ENCODE results near the gene AHCY.
A peak's percentile ranks its signal among the peaks of the same experiment; 100 is the strongest.
"Not testable (repeated sequence)": the region's sequence is repeated elsewhere in the genome, so short reads cannot be mapped to it uniquely, and the experiment has no call there.

The AHCY gene

DNA sequence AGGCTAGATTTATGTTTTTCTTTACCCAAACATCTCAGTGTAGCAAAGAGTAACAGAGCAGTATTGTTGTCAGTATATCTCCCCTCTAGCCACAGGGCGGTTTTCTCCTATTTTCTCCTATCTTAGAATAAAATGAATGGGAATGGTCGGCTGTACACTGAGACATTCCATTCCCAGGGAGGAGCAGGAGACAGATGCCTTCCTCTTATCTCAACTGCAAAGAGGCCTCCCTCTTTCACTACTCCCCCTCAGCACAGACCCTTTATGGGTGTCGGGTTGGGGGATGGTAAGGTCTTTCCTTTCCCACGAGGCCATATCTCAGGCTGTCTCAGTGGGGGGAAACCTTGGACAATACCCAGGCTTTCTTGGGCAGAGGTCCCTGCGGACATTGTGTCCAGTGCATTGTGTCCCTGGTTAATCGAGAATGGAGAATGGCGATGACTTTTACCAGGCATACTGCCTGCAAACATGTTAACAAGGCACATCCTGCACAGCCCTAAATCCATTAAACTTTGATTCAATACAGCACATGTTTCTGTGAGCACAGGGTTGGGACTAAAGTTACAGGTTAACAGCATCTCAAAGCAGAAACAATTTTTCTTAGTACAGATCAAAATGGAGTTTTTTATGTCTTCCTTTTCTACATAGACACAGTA lies 50.6 kb downstream of the AHCY start:
- not testable (repeated sequence) for DNase-seq

DNA sequence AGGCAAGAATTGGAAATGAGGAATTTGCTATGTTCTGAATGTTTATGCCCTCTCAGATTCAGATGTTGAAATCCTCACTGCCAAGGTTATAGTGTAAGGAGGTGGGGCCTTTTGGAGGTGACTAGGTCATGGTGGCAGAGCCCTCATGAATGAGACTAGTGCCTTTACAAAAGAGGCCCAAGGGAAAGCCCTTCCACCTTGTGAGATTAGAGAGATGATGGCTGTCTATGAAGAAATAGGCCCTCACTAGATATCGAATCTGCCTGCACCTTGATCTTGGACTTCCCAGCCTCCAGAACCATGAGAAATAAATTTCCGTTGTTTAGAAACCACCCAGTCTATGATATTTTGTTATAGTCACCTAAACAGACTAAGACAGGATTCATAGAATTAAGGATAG lies 51.5 kb downstream of the AHCY start:
- DNase-seq = peak; percentile 22

DNA sequence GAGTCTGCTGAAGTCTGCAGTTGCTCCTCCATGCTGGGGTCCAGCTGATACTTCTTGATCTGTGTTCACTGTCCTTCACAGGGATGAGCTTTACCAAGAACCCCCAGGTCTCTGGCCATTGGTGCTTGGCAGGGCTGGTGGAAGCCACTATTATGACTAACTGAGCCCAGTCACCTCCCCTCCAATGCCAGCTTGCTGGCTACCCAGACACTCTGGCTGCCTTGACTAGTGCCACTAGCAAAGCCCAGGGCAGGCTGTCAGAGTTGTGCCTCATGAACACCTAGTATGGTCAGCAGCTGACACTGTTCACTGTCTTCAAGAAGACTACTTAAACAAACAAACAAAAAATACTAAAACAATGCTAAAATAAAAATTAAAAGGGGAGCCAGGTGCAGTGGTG lies 53.1 kb downstream of the AHCY start:
- no peak for DNase-seq

DNA sequence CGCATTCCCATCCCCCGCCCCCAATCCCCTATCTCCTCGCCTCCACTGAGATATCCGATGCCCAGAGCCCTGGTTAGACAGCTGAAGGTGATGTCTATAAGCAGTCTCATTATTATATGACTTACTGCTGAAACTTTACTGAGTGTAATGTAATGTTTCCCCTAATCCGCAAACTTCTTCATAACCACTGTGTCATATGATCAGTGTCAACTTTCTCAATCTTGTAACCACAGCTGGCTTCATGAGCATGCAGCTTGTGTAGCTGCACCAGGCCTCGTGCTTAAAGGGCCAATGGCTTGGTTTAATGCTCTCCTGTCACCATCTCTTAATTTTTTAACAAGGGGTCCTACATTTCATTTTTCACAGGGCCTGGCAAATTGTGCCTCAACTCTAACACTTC lies 53.9 kb downstream of the AHCY start:
- DNase-seq = peak; percentile 95

DNA sequence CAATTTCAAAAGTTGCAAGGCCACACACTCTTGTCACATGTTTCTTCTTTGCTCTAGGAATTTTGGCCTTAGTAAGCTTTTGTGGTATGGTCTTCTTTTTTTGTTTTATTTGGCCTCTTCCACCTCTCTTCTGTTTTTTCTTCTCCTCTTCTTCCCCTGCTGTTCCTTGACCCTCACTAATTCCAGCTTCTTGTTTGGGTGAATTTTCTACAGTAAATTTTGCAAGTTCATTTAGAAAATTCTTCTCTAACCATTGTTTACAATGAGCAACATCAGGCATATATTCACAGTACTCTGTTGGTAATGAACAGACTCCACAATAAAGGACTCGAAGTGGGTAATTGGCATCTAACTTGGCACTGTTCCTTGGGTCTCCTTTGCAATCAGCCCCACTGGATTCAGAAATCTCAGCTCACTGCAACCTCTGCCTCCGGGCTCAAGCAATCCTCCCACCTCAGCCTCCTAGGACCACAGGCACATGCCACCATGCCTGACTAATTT lies 57.0 kb downstream of the AHCY start:
- DNase-seq = no peak

DNA sequence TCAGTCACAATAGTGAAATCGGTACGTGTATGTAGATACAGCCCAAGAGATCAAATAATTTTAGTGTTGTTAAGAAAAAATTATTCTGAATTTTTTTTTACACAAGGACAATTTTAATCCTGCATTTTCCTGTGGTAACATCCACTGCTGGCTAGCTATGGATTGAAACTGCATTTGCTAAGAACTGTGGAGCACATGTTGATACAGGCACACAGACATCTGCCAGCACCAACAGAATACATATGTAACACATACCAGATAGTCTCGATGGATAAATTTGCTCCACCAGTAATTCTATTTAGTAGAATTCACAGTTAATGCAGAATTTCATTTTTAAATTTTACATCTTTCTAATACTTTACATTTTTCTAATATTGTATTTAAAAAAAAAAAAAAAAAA lies 59.8 kb downstream of the AHCY start:
- no peak for DNase-seq

DNA sequence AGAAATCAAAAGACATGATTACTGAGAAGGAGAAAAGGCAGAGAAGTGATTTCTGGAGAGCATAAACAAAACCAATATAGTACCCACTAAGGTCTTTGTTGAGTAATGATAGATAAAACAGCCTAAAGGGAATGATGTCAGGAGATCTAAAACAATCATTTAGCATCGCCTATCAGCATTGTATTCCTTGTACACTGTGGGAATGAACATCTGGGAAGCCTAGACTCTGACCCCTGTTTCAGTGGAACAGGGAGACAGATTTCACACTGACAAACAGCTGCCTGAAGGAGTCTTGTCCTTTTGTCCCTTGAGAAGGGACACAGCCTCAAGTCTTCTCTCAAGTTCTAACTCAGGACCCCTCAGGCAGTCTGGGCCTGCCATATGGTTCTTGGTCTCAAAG lies 60.3 kb downstream of the AHCY start:
- DNase-seq = no peak

DNA sequence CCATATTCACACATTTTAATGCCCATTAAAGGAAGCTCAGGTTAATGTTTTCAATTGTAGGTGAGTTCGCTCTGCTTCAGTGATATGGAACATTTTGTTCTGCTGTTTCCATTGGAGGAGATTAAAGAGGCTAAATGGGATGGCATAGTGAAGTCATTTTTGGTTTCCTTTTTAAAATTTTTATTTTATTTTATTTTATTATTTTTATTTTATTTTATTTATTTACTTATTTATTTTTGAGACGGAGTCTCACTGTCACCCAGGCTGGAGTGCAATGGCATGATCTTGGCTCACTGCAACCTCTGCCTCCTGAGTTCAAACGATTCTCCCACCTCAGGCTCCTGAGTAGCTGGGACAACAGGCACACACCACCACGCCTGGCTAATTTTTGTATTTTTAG lies 61.1 kb downstream of the AHCY start:
- not testable (repeated sequence) for DNase-seq

DNA sequence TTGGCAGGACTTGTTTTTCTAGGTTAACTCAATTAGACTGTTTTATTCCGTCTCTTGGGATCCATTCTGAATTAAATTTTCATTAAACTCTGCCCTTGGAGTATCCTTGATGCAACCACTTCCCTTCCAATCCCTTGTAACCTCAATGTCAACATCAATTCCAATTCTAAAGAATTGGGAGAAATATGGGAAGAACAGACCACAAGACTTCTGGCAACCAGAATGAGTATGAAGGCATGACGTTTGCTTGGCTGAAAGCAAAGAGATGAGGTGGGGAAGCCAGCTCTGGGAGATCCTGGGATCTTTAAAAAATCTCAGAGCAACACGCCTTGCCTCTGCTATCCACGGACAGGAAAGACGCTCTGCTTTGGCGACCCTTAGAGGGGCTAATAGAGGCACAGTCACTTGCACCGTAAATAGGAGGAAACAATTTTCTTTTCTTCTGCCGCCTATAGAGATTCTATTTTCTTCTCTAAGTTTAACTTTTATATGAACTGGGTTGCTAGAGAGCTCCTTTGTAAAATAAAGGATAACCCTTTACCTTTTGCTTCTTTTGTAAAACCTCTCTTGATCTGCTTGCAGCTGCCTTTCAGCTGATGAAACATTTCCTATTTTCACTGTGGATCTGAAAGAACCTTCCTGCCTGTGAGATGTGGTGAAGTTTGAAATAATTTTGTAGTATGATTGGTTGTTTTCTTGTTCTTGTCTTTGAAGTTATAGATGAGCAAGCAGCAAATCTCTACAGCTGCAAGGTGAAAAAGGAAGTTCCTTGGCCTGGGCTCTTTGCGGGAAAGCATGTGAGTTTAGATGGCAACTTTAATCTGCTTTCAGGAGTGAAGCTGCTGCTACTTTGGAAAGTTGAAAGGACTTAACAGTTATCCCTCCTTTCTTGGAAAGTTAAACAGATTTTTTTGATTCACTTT lies 62.2 kb downstream of the AHCY start, which contains the start of gene ASIP:
Gene ASIP, plus strand, starts transcription at position 731 of the 923 bp plus-strand sequence. CDS start 18,952 bp downstream, outside the sequence.
- no peak for DNase-seq

DNA sequence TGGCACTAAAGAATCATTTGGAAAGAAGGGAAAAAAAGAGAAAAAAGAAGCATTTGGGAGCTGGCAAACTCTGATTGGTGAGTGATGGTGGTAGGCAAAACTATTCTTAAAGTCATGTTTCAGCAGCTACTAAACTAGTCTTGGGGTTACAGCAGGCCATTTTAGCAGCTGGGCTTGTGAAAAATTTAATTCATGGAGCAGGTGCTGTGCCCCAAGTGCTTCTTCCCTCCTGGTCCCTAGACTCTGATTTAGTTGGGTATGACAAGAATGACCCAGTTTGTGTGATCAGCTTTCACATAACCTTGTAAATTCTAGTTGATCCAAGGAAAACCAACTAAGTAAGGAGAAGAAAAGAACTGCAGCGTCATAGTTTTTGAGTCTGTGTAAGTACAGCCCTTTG lies 63.0 kb downstream of the AHCY start:
- no peak for DNase-seq

DNA sequence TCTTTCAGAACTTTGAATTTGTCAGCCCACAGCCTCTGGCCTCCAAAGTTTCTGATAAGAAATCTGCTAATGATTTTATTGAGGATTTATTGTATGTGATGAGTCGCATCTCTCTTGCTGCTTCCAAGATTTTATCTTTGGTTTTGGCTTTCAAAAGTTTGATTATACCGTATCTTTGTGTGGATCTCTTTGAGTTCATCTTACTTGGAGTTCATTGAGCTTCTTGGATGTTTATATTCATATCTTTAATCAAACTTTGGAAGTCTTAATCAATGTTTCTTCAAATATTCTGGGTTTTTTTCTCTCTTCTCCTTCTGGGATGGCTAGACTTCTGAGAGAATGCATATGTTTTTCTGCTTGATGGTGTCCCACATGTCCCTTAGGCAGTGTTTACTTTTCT lies 65.2 kb downstream of the AHCY start:
- no peak for DNase-seq

DNA sequence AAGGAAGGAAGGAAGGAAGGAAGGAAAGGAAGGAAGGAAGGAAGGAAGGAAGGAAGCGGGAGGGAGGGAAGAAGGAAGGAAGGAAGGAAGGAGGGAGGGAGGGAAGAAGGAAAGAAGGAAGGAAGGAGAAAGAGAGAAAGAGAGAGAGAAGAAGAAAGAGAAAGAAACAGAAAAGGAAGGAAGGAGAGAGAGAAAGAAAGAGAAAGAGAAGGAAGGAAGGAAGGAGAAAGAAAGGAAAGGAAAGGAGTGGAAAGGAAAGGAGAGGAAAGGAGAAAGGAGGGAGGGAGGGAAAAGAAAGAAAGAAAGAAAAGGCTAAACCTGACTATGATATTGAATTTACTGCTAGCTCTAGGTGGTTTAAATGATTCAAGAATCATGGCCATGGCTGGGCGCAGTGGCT lies 67.3 kb downstream of the AHCY start:
- no peak for DNase-seq

DNA sequence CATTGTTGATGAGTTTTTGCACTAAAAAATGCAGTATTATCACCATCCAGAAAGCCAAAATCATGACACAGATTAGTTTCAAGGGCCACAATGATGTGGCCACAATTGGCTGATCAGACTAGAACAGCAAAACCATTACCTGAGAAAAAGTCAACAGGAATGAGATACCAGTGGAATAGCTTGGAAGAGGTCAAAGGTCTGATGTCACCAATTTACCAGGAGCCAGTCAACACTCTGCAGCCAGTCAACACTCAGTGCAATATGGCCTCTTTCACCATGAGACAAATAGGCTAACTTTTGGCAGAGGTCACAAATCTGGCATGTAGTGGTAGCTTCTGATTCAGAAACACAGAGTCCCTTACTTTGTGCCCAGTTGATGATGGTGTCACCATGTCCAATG lies 69.5 kb downstream of the AHCY start:
- DNase-seq = no peak

DNA sequence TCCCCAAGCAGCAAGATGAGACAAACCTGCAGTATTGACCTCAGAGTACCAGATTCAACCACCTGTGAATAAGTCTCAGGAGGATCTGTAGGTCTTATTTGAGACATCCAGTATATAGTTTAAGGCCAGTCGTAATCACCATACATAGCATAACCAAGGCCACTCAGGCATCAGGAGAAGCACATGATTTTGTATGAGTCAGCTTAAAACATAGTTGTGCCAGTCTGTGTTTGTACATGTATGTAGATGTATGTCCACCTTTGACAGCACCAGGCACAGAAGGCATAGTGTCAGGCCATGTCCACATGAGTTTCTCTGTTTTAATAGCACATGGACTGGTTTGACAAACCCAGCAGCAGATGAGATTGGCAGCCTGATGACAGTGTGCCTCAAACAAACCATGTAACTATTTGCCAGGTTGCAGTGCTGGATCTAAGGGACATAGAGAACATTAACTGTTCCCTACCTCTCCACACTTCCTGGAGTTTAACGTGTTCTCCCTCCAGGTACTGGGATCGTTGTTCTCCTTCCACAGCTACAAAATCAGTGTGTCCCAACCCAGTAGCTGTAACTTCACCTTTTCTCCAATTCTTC lies 70.6 kb downstream of the AHCY start:
- DNase-seq = no peak

DNA sequence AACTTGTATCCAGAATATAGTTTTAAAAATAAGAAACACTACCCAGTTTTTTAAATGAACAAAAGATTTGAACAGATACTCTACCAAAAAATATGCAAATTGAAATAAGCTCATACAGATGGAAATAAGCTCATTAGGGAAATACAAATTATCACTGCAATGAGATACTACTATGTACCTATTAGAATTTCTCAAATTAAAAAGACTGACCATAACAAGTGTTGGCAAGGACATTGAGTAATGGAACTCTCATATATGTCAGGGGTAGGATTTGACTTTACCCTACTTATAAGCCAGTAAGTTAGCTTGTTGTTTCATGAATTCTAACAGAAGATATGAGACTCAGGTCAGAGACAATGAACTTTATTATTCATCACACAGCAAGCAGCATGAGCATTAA lies 71.5 kb downstream of the AHCY start:
- no peak for DNase-seq

Measured in inflammatory macrophage treated with lipopolysaccharide for 4 hours (primary cell).